NCI-H1105 (cell line): ENCODE results near the gene LNX1.
"Not testable (repeated sequence)": the region's sequence is repeated elsewhere in the genome, so short reads cannot be mapped to it uniquely, and the experiment has no call there.

Experiments used
- DNase-seq: peaks from one replicate; lab custom pipeline; 2025; lab: John Stamatoyannopoulos, UW

LNX1 gene

DNA sequence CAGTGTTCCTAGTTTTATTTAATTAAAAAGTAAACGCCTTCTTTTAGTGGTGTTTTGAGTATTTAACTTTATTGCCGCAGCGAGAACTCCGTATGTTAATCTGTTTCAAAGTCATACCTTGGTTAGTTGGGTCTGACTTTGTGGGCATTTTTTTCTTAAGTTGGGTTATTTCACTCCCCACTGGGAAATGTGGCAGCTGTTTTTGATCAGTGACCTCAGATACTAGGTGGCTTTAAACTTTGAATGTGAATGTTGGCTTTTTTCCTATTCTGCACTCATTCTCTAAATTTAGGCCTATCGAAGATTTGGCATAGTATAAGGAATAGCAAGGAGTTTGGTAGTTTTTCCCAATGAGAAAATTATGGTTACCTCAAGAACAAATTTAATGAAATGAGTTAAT lies 127.9 kb downstream of the LNX1 start:
- DNase-seq, result no peak

DNA sequence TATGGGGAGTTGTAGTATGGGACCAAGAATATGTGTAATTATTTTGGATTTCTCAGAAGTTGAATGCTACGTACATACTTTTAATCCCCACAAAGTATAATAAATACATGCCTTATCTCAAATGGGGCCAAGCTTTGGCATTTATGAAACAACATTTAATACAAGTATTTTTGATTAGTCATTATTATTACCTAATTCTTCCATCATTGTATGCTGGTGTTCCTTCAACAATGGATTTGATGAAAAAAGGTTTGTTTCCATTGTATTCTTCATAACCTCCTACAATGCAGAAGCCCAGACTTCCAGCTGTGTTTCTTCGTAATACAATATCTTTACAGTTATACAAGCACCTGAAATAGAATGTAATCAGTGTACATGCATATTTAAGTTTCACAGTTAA lies 130.0 kb downstream of the LNX1 start:
- no peak for DNase-seq

DNA sequence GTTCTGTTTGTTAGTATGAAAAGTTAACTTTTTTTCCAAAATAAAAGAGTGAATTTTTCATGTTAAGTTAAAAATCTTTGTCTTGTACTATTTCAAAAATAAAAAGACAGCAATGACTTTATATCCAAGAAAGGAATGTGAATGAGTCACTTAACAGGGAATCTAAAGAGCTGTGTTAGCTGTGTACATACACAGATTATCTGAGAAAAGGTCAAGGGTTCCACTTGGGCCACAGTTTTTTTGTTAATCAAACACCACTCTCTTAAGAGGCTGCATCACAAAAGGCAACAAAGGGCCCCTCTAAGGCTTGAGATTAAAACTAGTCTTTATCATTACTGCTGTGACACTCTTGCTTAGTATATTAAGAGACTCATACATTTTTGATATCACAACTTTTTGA lies 131.7 kb downstream of the LNX1 start:
- DNase-seq, result no peak

DNA sequence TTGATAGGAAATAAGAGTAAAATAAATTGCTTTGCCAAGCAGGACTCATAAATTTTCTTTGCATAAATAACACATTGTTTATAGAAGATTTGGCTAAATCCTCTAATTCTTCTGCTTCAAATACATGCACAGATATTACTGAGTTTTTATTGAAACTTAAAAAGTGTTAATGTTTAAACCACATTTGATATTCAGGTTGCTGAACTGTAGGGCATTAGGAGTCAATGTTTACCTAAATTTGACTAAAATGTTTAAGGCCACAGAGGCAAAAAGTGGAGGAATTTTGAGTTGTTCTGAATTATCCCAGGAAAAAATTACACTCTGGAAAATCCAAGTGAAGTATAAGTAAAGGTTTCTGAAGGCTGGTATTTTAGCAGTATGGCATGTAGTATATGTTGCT lies 135.1 kb downstream of the LNX1 start:
- DNase-seq, result no peak

DNA sequence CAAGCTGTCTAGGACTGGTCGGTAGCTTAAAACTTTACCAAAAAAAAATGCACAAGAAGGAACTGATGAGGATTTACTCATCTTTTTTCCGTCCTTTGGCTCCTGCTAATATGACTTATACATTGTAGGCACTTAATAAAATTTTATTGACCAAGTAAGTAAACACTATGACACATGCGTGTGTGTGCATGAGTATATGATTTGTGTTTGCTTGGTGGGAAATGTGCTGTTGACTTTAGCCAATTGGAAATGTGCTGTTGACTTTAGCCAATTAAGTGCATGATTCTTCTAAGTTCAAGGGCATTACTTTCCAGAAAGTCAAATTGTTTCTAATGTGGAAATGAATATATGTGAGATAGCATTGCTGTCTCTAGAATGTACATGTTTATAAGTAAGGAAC lies 135.5 kb downstream of the LNX1 start:
- no peak for DNase-seq

DNA sequence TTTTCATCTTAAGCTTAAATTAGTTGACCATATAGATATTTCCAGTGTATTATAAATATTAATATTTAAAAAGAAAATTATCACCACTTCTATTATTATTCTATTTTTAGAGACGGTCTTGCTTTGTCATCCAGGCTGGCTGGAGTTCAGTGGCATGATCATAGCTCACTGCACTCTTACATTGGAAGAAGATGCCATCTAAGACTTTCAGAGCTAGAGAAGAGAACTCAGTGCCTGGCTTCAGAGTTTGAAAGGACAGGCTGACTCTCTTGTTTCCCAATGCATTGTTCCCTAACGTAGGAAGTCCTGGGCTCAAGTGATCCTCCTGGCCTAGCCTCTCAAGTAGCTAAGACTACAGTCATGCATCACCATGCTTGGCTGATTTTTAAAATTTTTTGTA lies 137.9 kb downstream of the LNX1 start:
- DNase-seq, result no peak

DNA sequence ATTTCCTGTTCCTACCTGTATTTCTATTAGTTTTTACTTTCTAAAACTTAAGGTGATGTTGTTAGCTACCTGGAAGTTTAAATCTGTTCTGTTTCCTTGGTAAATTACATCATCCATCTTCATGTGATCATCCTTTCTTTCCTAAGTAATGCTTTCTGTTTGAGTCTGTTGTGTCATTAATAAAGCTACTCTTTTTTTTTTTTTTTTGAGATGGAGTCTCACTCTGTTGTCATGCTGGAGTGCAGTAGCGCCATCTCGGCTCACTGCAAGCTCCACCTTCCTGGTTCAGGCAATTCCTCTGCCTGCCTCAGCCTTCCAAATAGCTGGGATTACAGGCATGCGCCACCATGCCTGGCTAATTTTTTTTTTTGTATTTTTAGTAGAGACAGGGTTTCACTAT lies 140.5 kb downstream of the LNX1 start:
- no peak for DNase-seq

DNA sequence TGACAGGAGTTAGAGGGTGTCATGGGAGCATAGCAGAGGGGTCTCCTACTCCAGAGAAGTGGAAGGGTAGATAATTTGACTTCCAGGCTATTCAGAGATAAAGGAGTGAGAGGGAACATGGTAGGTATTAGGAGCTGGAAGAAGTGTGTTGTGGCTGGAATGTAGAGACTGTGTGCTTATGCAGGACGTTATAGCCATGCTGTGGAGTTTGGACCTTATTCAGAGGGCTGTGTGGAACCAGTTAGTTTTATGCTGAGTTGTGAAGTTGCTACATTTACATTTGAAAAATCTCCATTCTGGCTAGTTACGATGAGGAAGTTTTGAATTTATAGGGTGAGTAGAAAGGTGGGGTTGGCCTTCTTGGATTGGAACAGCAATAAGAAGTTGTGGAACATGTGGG lies 146.3 kb downstream of the LNX1 start:
- no peak for DNase-seq

DNA sequence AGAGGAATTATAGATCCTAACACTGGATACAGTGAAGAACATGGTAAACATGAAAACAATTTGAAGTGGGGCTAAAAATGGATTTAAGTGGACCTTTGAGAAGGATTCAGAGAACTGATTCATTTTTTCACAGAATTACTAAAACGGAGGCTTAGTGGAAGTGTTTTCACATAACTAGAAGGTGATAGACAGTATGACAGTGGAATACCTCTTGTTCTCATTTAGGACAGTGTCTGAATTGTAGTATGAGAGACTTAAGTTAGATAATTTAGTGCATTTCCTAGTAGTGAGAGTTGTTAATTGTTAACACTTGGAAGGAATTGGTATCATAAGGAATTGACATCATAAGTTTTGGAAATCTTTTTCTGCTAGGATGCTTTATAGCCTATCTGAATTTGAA lies 149.7 kb downstream of the LNX1 start:
- DNase-seq, result no peak

DNA sequence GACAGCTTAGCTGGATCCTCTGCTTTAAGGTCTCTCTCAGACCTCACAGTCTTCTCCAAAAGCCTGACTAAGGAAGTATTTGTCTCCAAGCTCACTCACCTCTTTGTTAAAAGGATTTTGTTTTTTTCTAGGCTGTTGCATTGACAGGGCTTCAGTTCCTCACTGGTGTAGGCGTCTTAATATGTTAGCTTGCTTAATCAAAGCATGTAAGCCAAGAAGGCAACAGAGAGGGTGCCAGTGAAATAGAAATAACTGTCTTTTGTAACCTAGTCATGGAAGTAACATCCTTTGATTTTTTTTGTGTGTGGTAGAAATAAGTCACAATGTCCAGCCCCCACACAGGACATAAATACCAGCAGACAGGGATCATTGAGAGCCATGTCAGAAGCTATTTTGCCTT lies 155.0 kb downstream of the LNX1 start:
- DNase-seq, result no peak

DNA sequence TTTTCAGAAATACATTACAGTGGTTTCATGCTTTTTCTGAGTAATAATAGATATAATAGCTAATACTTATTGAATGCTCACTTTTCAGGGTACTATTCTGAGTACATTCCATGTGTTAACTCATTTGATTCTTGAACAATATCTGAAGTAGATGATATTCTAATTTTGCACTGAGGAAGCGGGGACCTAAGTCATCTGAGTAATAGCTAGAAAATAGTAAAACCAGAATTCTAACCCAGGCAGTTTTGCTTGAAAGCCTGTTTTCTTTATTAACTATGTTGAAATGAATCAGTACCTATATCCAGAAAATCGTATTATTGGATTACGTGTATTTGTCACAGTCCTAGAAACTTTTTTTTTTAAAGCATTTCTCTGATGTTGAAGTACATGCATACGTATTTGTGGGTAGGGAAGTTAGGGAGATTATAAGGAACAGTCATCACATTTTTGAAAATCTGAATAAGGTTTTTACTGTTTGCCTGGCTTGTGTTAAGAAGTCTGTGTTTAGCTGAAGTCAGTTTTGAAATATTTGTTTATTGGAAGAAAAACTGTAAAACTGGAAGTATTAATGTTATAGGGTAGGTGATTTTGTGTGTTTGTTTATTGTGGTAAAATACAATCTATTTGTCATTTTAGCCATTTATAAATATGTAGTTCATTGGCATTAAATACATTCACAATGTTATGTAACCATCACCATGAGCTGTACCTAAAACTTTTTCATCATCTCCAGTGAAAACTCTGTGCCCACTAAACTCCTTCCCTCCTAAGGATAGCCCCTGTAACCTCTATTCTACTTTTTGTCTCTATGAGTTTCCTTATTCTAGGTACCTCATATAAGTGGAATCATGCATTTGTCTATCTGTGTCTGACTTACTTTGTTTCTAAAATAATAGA lies 158.5 kb downstream of the LNX1 start:
- DNase-seq, result no peak

DNA sequence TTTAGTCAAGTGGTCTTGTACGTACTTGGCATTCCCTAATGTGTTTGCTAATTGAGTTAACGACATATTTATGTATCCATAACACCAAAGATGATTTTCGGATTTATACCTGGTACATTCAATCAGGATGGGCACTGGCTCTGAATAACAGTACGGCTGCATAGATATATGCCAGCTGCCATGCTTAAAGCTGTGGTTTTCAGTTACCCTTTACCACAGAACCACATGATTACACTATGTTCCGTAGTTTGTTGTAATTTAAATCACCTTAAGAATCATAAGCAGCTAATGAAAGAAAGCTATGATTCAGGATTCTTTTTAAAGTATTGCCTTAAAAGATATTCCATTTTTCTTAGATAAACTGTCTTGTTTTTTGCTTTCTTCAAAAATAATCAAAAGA lies 160.2 kb downstream of the LNX1 start:
- DNase-seq, result no peak

DNA sequence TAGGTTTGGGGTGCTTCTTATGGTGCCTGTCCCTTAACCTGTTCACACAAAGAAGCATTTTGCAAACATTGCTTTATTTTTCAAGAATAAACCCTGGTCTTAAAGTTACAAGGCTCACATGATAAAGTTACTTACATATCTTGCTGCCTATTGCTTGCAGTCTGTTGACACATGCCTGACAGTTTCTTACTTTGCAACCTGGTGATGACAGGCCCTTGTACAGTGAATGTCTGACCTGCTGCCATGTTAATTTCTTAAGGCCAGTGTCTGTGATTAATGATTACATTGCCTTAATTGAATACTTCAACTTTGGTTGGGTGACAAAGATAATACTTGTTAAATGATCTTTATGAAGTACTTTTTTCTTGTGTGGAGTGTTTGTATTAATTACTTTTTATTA lies 163.9 kb downstream of the LNX1 start:
- DNase-seq, result no peak

DNA sequence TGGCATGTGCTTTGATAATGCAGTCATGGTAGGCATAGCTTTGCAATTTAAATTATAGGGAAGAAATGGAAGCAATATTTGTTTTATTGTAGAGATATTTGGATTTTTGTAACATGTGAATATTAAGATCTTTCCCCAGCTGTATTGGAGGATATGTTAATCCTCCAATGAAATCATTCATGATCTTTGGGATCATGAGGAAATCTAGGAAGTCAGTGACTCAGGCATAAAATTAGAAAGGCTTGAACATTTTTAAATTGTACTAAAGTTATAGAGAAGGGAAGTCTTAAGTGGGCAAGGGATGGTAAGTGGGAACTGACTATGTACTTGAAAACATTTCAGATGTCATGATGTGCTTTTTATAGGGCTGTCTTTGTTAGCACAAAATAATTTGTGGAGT lies 167.0 kb downstream of the LNX1 start:
- DNase-seq, result no peak

DNA sequence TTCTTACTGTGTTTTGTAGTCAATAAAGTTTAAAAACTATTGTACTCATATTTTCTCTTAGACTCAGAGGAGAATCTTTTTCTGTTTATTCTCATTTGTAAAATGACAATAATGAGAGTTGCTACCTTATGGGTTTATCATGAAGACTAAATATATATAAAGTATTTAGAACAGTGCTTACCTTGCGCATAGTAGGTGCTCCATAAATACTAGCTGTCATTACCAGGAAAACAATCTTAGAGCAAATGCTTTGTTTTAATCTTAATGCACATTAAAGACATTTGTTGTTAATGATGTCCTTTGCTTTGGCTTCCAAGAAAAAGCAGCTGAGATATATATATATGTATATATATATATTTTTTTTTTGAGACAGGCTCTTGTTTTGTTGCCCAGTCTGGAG lies 168.9 kb downstream of the LNX1 start:
- DNase-seq, result no peak

DNA sequence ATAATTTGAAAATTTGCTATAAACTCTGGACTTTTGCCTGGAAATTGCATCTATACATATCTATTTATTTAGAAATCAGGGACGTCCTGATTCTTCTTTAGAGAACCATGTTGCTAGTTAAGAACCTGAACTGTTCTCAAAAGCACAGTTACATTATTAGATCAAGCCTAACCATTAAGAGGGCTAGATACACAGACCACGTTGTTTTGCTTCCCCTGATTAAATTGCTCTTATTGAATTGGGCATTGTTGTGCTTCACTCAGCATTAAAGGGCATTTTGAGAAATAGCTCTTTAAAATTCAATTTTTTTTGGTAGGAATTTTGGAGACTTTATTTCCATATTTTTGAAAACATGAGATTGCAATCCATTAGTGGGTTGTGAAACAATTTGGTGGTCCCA lies 169.5 kb downstream of the LNX1 start:
- no peak for DNase-seq

DNA sequence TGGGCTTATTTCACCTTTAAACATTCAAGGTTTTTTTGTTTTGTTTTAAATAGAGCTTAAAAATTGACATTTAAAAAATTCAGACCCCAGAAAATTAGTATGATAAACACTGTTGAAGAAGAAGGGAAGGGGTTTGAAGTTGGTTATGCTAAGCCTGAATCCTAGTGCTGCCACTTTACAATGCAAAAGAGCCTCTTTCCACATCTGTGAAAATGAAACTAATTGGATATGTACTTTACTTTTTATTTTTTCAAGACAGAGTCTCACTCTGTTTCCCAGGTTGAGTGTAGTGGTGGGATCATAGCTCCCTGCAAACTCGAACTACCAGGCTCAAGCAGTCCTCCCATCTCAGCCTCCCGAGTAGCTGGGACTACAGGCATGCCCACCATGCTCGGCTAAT lies 172.1 kb downstream of the LNX1 start:
- no peak for DNase-seq

DNA sequence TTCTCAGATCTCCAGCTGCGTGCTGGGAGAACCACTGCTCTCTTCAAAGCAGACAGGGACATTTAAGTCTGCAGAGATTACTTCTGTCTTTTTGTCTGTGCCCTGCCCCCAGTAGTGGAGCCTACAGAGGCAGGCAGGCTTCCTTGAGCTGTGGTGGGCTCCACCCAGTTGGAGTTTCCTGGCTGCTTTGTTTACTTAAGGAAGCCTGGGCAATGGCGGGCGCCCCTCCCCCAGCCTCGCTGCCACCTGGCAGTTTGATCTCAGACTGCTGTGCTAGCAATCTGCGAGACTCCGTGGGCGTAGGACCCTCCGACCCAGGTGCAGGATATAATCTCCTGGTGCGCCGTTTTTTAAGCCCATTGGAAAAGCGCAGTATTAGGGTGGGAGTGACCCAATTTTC lies 181.8 kb downstream of the LNX1 start:
- not testable (repeated sequence) for DNase-seq
